ENCODE results near the gene ZNF385B. TPM values are rescaled to one million over a fixed set of nuclear protein-coding genes. Genes with fewer than 3 reads are reported as not detected.

The ZNF385B gene
- total RNA-seq, 2 experiments from 2014 or later: 113 to 178 TPM

- TF ChIP-seq CTCF (conservative IDR thresholded peaks at IDR 0.05; ENCODE audit: low read length) (no peak), EZH2phosphoT487 (IDR thresholded peaks at IDR 0.05; ENCODE audit: borderline replicate concordance, low read depth, low read length) (no peak)
- DNase-seq (ENCODE audit: low spot score): no peak
- peaks cover 71% of the 10 kb centered on the region for H3K36me3 ChIP-seq (ENCODE audit: insufficient read depth, low read length)
- intact Hi-C loops (cut with micrococcal nuclease; ENCODE audit: unreplicated experiment): no loop called here
- no peaks in the 10 kb centered on the region for H3K79me2 ChIP-seq (ENCODE audit: insufficient read depth, low read depth, low read length)
- BruUV-seq (replicated peaks): no TSS peak
- H3K27ac ChIP-seq (ENCODE audit: low read depth, low read length, poor library complexity, severe bottlenecking): no peak overlapping the region
- no peak overlapping the region for H2AFZ ChIP-seq (ENCODE audit: low read length)
- no peaks in the 10 kb centered on the region for H3K4me1 ChIP-seq (ENCODE audit: insufficient read depth, low read length, poor library complexity, severe bottlenecking)
- POLR2A ChIA-PET: no interaction called here
- H3K4me2 ChIP-seq (ENCODE audit: low read length): no peak overlapping the region
- H4K20me1 ChIP-seq (ENCODE audit: insufficient read depth, low read length): no peaks in the 10 kb centered on the region
- no peaks in the 10 kb centered on the region for H3K9me3 ChIP-seq (ENCODE audit: low read length)
- no peaks in the 10 kb centered on the region for H3K9me2 ChIP-seq (ENCODE audit: insufficient read depth, low read length)
- CTCF ChIA-PET (ENCODE audit: unreplicated experiment): no interaction called here
- no peak overlapping the region for H3K4me3 ChIP-seq (ENCODE audit: low read depth, low read length, poor library complexity, severe bottlenecking)
Observed at GRCh38 chr2:179441551-179441950, 419.9 kb downstream of the ZNF385B start.

GRCh38 chr2:179440642-179441251, 420.7 kb downstream of the ZNF385B start:
- intact Hi-C loops (cut with micrococcal nuclease; ENCODE audit: unreplicated experiment): no loop called here

More at GRCh38 chr2:179440642-179441251, 420.7 kb downstream of the ZNF385B start:
- Histone ChIP-seq H3K4me2 (ENCODE audit: low read length) (no peak overlapping the region), H3K36me3 (ENCODE audit: insufficient read depth, low read length) (peaks cover 63% of the 10 kb centered on the region), H3K9me2 (ENCODE audit: insufficient read depth, low read length) (no peaks in the 10 kb centered on the region), H3K4me3 (ENCODE audit: low read depth, low read length, poor library complexity, severe bottlenecking) (no peak overlapping the region), H2AFZ (ENCODE audit: low read length) (no peak overlapping the region), H4K20me1 (ENCODE audit: insufficient read depth, low read length) (no peaks in the 10 kb centered on the region), H3K27ac (ENCODE audit: low read depth, low read length, poor library complexity, severe bottlenecking) (no peak overlapping the region), H3K79me2 (ENCODE audit: insufficient read depth, low read depth, low read length) (no peaks in the 10 kb centered on the region), H3K4me1 (ENCODE audit: insufficient read depth, low read length, poor library complexity, severe bottlenecking) (no peaks in the 10 kb centered on the region), H3K9me3 (ENCODE audit: low read length) (no peaks in the 10 kb centered on the region)
- peak; percentile 94 for TF ChIP-seq CTCF (conservative IDR thresholded peaks at IDR 0.05; ENCODE audit: low read length)
- no peak for TF ChIP-seq EZH2phosphoT487 (IDR thresholded peaks at IDR 0.05; ENCODE audit: borderline replicate concordance, low read depth, low read length)
- CTCF ChIA-PET (ENCODE audit: unreplicated experiment): no interaction called here
- POLR2A ChIA-PET: interaction anchor here (0.7 kb wide), 1 partner anchor 78 kb away, joined by 3 read pairs; no protein-coding TSS in a partner anchor
- BruUV-seq (replicated peaks): no TSS peak
- peak; percentile 57 for DNase-seq (ENCODE audit: low spot score)

All from OCI-LY7 (cell line).